MM.1S (cell line): ENCODE results near the gene POLR1A.

ENCODE experiments used
- CTCF ChIP-seq: fragments of 300-600 bp; sonication (generic); IDR thresholded peaks from 2 replicates; pipeline ENCODE4 v1.5.1; 2016; ENCODE audit warnings: antibody characterized with exemption, low read length, mixed read lengths
- EZH2 ChIP-seq: fragments of 300-600 bp; sonication (generic); optimal IDR thresholded peaks from 2 replicates; pipeline ENCODE3; 2017; ENCODE audit warnings: low read depth, mild to moderate bottlenecking, antibody characterized with exemption, low read length, mixed read lengths
- EZH2phosphoT487 ChIP-seq: fragments of 300-600 bp; sonication (generic); IDR thresholded peaks from 2 replicates; pipeline ENCODE4 v1.6.1; 2018; ENCODE audit warnings: antibody characterized with exemption, low read length

- TF ChIP-seq CTCF (no peak), EZH2 (no peak), EZH2phosphoT487 (no peak)
Observed at GRCh38 chr2:85988175-85988913, 117.3 kb downstream of the POLR1A start.
